ENCODE measurements around the gene MTERF4.
A peak's percentile ranks its signal among the peaks of the same experiment; 100 is the strongest.

The MTERF4 gene

DNA sequence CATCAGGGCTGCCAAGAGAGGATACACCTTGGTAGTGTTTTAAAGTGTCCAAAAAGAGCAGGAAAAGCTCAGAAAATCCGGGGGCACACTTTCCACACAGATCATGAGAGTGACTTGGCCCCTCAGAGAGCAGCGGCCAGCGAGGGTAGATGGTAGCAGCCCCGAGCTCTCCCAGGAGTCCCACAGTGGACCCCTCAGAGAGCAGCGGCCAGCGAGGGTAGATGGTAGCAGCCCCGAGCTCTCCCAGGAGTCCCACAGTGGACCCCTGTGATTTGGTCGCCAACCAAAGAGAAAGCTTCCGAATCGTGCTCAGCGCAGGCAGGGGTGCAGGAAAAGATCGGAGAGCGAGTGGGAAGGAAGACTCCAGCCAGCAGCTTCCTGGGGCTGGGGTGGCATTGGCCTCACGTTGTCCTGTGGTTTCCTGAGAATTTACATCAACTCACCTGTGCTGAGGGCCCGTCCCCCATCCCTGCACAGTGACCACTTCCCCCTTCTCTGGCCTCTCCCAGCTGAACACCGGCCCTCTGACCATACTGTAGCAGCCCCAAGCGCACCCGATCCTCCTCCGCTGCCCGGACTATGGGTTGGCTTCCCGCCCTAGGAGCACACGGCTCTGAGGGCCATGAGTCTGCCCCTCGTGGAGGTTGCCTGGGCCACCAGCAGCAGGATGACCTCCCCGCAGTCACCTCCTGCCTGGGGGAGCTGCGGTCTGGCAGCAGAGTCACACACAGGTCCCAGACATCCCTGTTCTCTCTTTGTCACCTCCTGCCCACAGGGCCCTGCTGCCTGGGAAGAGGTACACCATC, 33.7 kb downstream of the MTERF4 start:
- FAIRE-seq: no peak

DNA sequence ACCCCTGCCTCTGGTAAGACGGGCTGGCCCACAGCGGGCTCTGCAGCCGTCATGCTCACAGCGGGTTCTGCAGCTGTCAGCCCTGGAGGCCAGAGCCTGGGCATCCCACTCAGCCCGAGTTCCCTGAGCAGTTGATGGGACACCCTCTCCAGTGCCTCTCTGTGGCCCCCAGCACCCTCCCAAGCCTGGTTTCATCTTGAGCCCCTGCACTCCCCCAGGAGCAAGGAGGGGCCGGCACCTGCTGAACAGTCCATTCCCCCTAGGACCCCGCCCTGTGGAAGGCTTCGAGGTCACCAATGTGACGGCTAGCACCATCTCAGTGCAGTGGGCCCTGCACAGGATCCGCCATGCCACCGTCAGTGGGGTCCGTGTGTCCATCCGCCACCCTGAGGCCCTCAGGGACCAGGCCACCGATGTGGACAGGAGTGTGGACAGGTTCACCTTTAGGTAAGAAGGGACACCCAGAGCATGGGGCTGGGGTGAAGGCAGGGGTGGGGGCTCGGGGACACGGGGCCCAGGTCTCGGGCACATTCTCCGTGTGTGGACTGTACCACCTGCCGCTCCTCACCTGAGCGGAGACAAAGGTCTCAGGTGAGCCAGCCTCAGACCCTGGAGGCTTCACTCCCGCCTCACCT, 34.5 kb downstream of the MTERF4 start:
- FAIRE-seq: no peak

DNA sequence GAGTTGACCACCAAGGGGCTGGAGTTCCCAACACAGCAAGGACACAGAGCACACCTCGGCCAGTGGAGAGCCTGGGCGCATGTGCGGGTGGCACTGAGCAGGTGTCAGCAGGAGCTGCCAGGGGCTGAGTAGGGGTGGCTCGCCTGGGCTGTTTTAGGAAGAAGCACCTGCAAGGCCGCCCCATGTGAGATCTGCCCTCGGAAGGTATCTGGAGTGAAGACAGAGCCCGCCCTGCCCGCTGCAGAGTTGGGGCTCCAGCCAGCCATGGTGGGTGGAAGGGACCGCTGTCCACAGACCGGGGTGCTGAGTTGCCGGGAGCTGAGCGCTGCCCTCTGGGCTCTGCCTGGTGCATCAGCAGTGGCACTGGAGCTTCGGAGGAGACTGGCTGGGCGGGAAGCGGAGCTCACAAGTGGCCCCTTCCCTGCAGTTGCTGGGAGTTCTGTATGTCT, 35.2 kb downstream of the MTERF4 start:
- no peak for FAIRE-seq

DNA sequence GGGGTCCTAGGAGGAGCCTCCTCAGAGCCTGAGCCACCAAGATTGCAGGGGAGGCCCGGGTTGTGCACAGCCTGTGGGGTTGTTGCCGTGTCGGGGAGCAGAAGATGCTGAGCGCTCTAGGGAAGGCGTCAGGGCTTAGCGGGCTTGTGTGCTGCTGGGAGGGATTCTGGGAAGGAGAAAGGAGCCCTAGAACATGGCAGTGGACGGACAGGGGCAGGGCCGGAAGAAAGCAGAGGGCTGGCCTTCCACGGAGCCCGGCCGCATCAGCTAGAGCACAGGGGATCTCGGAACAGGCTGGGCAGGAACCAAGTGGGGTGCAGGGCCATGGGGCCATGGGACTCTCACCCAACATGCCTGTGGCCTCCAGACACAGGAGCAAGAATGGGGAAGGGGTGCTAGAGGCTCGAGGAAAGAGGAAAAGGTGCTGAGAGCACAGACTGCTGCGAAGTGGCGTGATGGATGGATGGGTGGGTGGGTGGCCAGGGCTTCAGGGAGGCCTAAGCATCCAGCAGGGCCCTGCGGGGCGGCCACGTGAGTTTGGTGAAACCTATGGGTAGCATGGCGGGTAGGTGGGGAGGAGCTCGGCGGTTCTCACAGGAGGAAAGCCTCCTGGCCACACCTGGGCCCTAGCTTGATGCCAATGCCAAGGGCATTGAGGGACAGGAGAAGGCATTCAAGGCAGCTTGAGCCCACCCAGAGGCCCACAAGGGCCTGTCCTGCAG, 35.8 kb downstream of the MTERF4 start:
- FAIRE-seq: no peak

DNA sequence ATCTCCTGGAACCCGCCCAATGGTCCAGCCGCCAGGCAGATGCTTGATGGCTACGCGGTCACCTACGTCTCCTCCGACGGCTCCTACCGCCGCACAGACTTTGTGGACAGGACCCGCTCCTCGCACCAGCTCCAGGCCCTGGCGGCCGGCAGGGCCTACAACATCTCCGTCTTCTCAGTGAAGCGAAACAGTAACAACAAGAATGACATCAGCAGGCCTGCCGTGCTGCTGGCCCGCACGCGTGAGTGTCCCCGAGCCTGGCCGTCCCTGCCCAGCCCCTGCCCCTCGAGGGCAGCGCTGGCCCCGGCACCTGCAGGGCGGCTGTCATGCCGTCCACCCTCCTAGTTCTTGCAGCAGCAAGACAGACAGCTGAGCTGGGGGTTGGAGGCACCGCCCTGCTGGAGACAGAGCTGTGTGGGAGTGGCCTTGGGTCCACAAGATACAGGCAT, 36.7 kb downstream of the MTERF4 start:
- FAIRE-seq: no peak

DNA sequence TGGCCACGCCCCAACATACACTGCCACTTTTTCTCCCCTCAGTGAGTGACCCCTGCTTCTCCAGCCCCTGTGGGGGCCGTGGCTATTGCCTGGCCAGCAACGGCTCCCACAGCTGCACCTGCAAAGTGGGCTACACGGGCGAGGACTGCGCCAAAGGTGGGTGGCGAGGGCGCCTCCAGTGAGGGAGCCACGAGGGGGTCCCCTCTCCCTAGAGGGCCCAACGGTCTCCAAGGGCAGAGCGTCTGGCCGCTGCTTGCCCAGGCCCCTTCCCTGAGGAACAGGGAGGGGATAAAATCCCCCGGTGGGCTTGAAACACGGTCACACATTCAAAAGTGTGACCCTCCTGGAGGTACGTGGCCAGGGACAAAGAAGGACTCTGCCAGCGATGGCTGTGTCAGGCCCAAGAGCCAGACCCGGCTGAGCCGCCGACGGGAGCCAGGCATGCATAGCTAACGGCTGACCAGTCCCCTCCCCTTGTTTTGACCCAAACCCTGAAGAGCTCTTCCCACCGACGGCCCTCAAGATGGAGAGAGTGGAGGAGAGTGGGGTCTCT, 37.2 kb downstream of the MTERF4 start:
- no peak for FAIRE-seq

DNA sequence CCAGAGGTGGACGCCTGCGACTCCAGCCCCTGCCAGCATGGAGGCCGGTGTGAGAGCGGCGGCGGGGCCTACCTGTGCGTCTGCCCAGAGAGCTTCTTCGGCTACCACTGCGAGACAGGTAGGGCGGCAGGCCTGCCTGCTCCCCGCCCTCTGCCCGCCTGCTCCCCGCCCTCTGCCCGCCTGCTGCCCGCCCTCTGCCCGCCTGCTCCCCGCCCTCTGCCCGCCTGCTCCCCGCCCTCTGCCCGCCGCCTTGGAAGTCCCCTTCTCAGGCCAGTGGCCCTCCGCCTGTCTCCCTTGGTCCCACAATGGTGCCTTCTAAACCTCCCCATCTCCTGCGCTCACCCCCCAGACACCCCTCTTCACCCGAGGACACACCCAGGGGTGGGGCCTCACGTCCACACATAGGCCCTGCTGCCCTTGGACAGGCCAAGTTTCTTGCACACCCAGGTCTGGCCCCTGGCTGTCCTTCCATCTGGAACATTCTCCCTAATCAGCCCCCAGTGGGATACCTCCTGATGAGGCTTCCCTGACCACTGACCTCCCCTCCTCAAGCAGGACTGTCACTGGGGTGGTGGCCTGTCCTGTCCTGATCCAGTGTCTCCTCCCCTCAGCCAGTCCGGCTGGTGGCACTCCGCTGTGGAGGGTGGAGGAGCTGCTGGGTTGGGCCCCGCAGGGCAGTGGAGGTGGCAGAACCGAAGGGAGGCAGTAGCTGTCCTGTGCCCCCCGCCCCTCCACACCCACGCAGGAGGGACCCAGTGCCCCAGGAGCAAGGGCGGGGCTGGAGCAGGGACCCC, 37.9 kb downstream of the MTERF4 start:
- FAIRE-seq: no peak

DNA sequence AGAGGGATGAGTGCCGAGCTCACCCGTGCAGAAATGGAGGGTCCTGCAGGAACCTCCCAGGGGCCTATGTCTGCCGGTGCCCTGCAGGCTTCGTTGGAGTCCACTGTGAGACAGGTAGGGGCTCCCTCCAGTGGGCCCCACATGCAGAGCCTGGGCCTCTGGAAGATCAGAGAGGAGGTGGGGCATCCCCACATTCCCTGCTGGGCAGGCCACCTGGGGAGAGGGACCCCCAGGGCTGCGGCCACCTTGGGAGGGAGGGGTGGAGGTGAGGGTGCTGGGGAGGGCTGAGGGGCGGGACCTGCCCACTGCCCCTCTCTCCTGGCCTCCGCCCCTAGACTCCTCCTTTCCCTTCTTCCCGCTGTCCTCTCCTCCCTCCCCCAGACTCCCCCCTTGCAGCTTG, 38.5 kb downstream of the MTERF4 start:
- no peak for FAIRE-seq

DNA sequence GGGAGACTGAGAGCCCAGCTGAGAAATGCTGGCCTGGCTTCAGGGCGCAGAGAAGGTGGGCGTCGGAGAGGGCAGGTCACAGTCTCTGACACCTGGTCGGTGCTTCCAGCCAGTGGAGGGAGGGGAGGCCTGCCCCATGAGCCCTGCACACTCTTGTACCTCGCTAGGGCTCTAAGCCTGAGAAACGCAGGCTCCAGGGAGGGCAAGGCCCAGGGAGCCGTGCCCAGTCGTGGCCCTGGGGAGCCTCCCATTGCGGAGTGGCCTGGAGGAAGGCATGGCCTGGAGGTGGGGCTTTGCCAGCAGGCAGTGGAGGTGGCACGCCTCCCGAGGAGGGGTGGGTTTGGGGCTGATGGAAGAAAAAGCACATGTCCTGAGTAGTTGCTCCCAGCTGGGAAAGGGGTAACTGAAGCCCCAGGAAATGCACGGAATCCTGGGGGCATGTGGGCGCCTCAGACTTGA, 39.0 kb downstream of the MTERF4 start:
- no peak for FAIRE-seq

DNA sequence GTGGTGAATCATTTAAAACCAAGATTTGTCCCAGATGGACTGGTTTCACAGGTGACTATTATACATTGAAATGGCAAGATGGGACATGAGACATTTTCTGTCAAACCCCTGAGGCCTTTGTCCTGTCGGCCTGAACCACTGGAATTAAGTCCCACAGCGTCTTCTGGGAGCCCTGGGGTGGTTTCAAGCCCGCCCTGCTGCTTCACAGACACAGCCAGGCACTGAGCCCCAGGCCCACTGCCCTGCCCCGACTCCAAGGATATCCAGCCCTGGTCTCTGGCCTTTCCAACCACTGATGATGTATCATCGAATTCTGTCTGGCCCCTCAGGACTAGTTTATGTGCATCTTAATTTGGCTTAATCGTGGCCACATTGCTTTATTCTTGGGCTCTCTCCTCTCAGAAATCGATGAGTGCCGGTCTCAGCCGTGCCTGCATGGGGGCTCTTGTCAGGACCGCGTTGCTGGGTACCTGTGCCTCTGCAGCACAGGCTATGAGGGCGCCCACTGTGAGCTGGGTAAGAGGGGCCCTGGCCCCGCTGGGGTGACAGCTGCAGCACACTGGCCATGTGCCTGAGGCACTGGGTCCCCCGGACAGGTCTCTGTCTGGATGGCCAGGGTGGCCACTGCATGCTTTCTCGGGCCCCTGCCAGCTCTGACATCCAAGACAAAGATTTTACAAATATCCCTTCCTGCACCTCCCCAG, 39.5 kb downstream of the MTERF4 start:
- FAIRE-seq: no peak

DNA sequence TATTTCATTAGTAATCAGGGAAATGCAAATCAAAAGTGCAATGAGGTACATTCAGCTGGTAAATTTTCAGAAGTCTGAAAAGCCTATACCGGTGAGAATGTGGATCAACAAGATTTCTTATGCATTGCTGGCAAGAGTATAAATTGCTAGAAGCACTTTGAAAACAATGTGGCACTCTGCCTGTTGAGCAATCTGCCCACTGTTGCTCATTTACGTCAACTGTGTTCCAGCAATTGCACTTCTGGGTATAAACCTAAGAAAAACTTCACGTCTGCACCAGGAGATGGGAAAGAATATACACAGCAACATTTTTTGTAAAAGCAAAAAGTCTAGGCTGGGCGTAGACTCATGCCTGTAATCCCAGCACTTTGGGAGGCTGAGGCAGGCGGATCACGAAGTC, 40.8 kb downstream of the MTERF4 start:
- peak; percentile 76 for FAIRE-seq

DNA sequence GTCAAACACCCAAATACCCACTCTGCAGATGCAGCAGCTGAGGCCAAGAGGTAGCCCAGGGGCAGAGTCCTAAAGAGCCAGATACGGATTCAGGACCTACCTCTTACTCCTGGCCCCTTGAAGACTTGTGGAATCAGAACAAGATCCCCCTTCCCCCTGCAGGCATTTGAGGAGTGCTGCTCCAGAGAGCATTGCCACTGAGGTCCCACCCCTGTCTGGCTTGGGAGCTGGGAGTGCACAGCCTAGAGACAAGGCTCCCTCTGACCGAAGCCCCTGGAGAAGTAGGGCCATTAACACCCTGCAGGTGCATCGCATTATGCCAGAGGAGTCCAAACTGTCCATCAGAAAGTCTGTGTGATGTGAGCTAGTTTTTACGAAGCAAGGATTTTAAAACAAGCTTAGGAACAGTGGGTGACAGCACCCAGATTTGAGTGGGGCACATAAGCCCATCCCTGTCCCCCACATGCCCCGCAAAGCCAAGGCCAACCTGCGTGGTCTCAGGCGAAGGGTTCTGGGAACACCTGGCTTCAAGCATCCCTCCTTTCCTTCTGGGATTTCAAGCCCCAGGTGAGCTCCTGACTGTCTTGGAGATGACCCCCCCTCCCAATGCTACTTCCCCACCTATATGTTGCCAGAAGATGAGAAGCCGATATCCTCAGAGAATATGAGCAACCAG, 48.4 kb downstream of the MTERF4 start:
- no peak for FAIRE-seq

DNA sequence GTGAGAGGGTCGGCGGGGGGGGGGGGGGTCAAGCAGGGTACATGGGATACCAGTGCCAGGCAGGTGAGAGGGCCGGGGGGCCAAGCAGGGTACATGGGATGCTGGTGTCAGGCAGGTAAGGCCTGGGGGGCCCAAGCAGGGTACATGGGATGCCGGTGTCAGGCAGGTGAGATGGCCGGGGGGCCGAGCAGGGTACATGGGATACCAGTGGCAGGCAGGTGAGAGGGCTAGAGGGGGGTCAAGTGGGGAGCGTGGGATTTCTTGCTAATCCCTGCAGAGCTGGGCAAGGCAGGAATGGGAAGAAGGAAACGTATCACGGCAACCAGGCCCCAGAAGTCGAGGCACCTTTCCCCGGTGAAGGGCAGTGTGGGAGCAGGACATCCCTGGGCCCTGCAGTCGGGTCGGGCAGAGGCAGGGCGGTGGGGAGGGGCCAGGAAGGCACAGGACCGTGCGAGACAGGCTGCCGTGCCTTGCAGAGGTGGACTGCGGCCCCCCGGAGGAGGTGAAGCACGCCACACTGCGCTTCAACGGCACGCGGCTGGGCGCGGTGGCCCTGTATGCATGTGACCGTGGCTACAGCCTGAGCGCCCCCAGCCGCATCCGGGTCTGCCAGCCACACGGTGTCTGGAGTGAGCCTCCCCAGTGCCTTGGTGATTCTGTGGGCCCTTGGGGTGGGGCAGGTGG, 49.3 kb downstream of the MTERF4 start:
- no peak for FAIRE-seq

DNA sequence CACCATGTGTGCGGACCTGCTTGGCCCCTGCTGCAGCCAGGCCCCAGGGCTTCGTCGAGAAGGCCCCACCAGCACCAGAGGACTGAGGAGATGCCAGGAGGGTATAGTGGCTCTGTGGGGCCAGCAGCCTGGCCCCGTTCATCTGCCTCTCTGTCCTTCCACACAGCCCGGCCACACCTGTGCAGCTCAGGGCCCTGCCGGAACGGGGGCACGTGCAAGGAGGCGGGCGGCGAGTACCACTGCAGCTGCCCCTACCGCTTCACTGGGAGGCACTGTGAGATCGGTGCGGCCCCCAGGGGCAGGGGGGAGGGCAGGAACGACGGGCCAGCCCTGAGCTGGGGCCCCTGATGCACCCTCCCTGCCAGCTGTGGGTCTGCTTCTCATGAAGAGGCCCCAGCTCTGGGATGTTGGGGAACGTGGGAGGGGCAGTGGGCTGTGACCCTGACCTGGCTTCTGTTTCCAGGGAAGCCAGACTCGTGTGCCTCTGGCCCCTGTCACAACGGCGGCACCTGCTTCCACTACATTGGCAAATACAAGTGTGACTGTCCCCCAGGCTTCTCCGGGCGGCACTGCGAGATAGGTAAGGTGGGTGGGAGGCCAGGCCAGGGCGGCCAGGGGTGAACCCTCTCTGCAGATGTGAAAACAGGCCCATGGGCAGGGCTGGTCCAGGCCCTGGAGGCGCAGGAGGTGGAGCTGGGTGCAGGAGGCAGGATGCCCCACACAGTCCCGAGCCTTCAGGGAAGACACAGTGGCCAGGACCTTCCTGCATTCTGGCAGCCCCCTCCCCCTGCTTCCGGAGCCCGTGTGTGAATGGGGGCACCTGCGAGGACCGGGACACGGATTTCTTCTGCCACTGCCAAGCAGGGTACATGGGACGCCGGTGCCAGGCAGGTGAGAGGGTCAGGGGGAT, 50.3 kb downstream of the MTERF4 start:
- FAIRE-seq: no peak

DNA sequence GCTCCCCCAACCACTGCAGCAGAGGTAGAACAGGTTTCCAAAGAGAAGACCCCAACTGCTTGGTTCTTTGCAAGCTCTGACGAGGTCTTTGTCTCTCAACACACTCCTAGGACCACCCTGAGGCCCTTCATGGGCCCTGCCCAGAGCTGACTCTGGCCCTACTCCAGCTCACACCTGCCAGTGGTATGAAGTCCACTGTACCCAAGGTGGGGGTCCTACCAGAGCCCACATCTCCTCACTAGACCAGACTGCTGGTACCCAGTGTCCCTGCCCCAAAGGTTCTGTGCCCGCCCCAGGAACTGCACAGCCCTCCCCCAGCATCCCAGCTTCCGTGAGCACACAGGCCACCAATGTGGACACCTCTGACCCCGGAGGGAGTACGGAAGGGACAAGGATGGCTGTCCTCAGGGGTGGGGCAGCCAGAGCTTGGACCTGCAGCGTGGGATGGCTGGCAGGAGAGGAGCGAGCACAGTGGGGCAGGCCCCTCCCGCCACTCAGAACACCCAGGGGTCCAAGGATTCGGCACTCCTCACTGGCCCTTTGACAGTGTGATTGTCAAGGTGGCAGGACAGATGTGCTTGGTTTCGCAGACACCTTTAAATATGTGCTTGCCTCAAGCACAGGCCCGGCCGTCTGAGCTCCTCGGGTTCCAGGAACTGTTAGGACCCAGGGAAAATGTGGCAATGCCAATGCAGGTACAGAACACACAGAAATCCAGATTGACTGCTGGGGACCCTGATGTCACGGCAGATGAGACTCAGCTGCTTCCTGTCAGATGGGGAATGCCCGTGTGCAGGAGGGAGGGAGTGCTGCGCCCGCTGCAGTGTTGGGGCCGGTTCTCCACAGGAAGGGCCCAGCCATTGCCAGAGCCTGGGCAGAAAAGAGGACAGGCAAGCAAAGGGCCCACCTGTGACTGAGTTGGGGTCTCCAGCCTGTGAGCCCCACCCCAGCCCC, 51.2 kb downstream of the MTERF4 start:
- no peak for FAIRE-seq

DNA sequence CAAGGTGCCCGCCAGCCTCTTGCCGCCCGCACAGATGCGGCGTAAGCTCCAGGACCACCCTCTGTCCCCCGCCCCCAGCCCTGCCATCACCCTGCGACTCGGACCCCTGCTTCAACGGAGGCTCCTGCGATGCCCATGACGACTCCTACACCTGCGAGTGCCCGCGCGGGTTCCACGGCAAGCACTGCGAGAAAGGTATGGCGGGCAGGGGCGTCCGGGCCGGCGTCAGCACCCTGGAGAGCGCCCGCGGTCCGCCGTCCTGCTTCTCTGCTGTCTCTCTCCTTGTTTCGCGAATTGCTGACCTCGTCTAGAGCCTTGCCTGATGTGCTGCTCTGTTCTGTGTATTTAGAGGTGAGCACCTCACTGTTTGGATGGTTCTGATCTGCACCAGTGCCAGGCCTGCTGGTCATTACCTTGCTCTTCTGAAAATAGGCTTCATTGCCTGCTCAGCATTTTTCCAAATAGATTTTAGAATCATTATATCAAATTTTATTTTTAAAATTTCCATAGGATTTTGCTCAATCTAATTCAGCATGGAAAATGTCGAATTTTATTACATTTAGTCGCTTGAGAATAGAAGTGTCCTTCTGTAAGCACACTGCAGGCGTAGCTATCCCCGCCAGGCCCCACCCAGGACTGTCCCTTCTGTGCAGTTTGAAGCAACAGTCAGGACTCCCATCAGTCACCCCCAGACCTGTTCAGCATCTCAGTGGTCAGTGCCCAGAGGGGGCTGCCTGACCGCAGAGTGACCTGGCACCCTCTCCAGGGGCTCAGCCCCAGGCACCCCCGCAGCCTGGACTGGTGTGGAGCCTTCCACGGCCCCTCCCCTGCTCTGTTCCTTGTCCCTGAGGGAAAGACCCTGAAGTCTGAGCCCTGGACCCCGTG, 52.1 kb downstream of the MTERF4 start:
- no peak for FAIRE-seq

DNA sequence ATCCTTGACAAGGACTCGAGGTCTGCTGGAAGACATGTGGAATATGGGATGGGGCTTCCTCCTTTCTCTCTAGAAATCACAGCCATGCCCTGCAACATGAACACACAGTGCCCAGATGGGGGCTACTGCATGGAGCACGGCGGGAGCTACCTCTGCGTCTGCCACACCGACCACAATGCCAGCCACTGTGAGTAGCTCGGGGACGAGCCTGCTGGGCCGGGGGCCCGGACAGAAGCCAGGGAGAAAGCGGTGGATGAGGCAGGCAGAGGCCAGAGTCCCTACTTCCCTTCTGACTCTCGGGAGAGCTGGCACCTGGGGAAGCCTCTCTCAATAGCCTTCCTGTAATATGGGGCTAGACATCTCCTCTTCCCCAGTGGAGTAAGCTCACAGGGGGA, 53.1 kb downstream of the MTERF4 start:
- no peak for FAIRE-seq

Data from islet of Langerhans (tissue), 1 donor.